Prostate gland (tissue), 2 donors: ENCODE data around the gene C10orf143.

Experiments used
- POLR2A ChIP-seq: fragments of 450-650 bp; IDR thresholded peaks from one replicate; pipeline ENCODE4 v1.6.1; 2016; ENCODE audit warnings: antibody characterized with exemption, mild to moderate bottlenecking
- POLR2AphosphoS5 ChIP-seq: sonication (generic); formaldehyde crosslinking; IDR thresholded peaks from one replicate; pipeline ENCODE4 v1.6.1; 2017; ENCODE audit warnings: antibody characterized with exemption
- TF ChIP-seq, protein P1 (sequence below), 4 experiments: fragments of 200-600 bp in 2 of 4; fragments of 450-650 bp in 2 of 4; sonication (generic) in 2 of 4; IDR thresholded peaks; 1 replicate in 3 of 4; 2 replicates in 1 of 4; pipeline ENCODE4 v1.5.1; 2016 to 2019; ENCODE audit warnings: antibody characterized with exemption in 4 of 4, mild to moderate bottlenecking in 2 of 4, moderate library complexity in 2 of 4

DNA sequence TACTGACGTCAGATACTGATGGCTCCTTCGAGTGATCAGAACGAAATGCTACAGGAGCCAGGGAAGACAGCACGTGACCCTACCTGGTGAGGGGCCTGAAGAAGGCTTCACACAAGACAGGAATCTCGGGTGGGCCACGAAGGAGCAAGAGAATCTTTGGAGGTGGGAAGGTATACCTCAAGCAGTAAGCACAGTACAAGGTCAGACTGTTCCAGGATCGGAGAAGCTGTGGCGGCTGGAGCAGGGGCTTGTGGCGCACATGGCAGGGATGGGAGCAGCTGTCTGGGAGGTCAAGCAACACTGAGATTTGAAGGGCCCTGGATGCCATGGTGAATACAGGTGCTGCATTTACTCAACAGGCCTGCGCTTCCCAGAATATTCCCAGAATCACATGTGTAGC, 45.4 kb downstream of the C10orf143 start:
- TF ChIP-seq, protein P1, sequence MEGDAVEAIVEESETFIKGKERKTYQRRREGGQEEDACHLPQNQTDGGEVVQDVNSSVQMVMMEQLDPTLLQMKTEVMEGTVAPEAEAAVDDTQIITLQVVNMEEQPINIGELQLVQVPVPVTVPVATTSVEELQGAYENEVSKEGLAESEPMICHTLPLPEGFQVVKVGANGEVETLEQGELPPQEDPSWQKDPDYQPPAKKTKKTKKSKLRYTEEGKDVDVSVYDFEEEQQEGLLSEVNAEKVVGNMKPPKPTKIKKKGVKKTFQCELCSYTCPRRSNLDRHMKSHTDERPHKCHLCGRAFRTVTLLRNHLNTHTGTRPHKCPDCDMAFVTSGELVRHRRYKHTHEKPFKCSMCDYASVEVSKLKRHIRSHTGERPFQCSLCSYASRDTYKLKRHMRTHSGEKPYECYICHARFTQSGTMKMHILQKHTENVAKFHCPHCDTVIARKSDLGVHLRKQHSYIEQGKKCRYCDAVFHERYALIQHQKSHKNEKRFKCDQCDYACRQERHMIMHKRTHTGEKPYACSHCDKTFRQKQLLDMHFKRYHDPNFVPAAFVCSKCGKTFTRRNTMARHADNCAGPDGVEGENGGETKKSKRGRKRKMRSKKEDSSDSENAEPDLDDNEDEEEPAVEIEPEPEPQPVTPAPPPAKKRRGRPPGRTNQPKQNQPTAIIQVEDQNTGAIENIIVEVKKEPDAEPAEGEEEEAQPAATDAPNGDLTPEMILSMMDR (IDR thresholded peaks at IDR 0.05), result no peak
- TF ChIP-seq POLR2A (no peak), POLR2AphosphoS5 (no peak)
